GM12878 (cell line): Measurements from ENCODE around the gene PTPRM. TPM values are rescaled to one million over a fixed set of nuclear protein-coding genes. Genes with fewer than 3 reads are reported as not detected.

ENCODE experiments used
- ATAC-seq: fragments of 200-7000 bp; cut with Tn5 transposase; 3 replicates; pipeline ENCODE4 v1.9.1; 2020; ENCODE audit warnings: mild to moderate bottlenecking, moderate library complexity
- BruUV-seq: library from RNA; stranded (reverse); fragments of 400-500 nt; replicated peaks from 2 replicates; lab custom pipeline; 2021; lab: Mats Ljungman, UMichigan
- CTCF ChIA-PET: fragments of 300-600 bp; sonication (Branson Sonifier 250); formaldehyde crosslinking; extraction: SDS; loops from one replicate; lab custom pipeline; 2021; ENCODE audit warnings: inconsistent platforms; lab: Yijun Ruan, JAX
- POLR2A ChIA-PET: fragments of 350-600 bp; formaldehyde crosslinking; extraction: SDS; loops from one replicate; lab custom pipeline; 2021; ENCODE audit warnings: inconsistent platforms; lab: Charles Lee
- RAD21 ChIA-PET: fragments of 300-600 bp; sonication (Branson Sonifier 250); formaldehyde crosslinking; loops from one replicate; lab custom pipeline; 2023; ENCODE audit warnings: antibody characterized with exemption; ENCODE audit not compliant: unreplicated experiment; lab: Charles Lee
- SMC1A ChIA-PET: fragments of 300-600 bp; sonication (Branson Sonifier 250); formaldehyde crosslinking; loops from one replicate; lab custom pipeline; 2023; ENCODE audit not compliant: unreplicated experiment, uncharacterized antibody; lab: Charles Lee
- DNase-seq: peaks from one replicate; pipeline ENCODE4 v3.0.0-alpha.2; 2011; ENCODE audit warnings: low read depth, low spot score
- FAIRE-seq: peaks from 3 replicates; lab custom pipeline; 2011; peaks lifted over from hg19 to GRCh38; lab: Jason Lieb, UNC
- H2AFZ ChIP-seq: 2 replicates; pipeline ENCODE4 v1.6.0; 2011; ENCODE audit warnings: low read depth, low read length, control low read depth; ENCODE audit not compliant: control insufficient read depth
- H3K27ac ChIP-seq: 2 replicates; pipeline ENCODE4 v1.5.1; 2011; ENCODE audit warnings: control low read depth; ENCODE audit not compliant: control insufficient read depth, insufficient read depth
- H3K27me3 ChIP-seq, 2 experiments: replicated peaks in 1 of 2; 2 replicates each; pipeline versions ENCODE4 v1.6.0 to v1.6.1; 2011; ENCODE audit warnings: low read length in 1 of 2; ENCODE audit not compliant: control insufficient read depth in 2 of 2, insufficient read depth in 2 of 2
- H3K36me3 ChIP-seq, 2 experiments: 2 replicates each; pipeline ENCODE4 v1.5.1; 2011; ENCODE audit warnings: low read length in 1 of 2; ENCODE audit not compliant: control insufficient read depth in 2 of 2, insufficient read depth in 2 of 2
- H3K4me1 ChIP-seq: 2 replicates; pipeline ENCODE4 v1.6.1; 2011; ENCODE audit warnings: mild to moderate bottlenecking, low read length, moderate library complexity, mixed read lengths; ENCODE audit not compliant: control insufficient read depth, insufficient read depth
- H3K4me2 ChIP-seq: 2 replicates; pipeline ENCODE4 v1.6.0; 2011; ENCODE audit warnings: control low read depth; ENCODE audit not compliant: control insufficient read depth, insufficient read depth
- H3K4me3 ChIP-seq: fragments of 200-600 bp; sonication (generic); 2 replicates; pipeline ENCODE4 v1.5.1; 2016
- H3K79me2 ChIP-seq: 2 replicates; pipeline ENCODE4 v1.6.0; 2011; ENCODE audit warnings: low read length; ENCODE audit not compliant: control insufficient read depth, insufficient read depth
- H3K9ac ChIP-seq: 2 replicates; pipeline ENCODE4 v1.8.0; 2011; ENCODE audit warnings: low read length, control low read depth, mixed read lengths; ENCODE audit not compliant: control insufficient read depth, insufficient read depth
- H3K9me3 ChIP-seq: replicated peaks from 3 replicates; pipeline ENCODE4 v1.5.1; 2011; ENCODE audit warnings: mild to moderate bottlenecking, low read length; ENCODE audit not compliant: control insufficient read depth, insufficient read depth
- H4K20me1 ChIP-seq: 2 replicates; pipeline ENCODE4 v1.6.0; 2011; ENCODE audit not compliant: control insufficient read depth, insufficient read depth
- ASH2L ChIP-seq: fragments of 300-600, 200-600 bp; sonication (generic); IDR thresholded peaks from 2 replicates; pipeline ENCODE4 v1.6.1; 2017; ENCODE audit warnings: low read depth, mild to moderate bottlenecking, borderline replicate concordance
- CREM ChIP-seq: IDR thresholded peaks from 2 replicates; pipeline ENCODE4 v1.6.1; 2014; ENCODE audit warnings: antibody characterized with exemption, low read depth
- FOXK2 ChIP-seq: fragments of 450-650 bp; IDR thresholded peaks from 2 replicates; pipeline ENCODE4 v1.6.1; 2017; ENCODE audit warnings: mild to moderate bottlenecking, moderate library complexity
- RELA ChIP-seq: fragments of 450-650 bp; IDR thresholded peaks from 2 replicates; pipeline ENCODE4 v1.8.0; 2014; ENCODE audit warnings: borderline replicate concordance; ENCODE audit not compliant: partially characterized antibody
- RFX5 ChIP-seq: IDR thresholded peaks from 2 replicates; pipeline ENCODE4 v1.6.1; 2011; ENCODE audit warnings: low read depth, low read length, improper control_type of control experiment
- SUPT20H ChIP-seq: IDR thresholded peaks from 2 replicates; pipeline ENCODE4 v1.6.1; 2011; ENCODE audit warnings: low read depth, mild to moderate bottlenecking, low read length, moderate library complexity, borderline replicate concordance; ENCODE audit not compliant: control insufficient read depth
- ZZZ3 ChIP-seq: IDR thresholded peaks from 2 replicates; pipeline ENCODE4 v1.6.1; 2011; ENCODE audit warnings: low read depth; ENCODE audit not compliant: control insufficient read depth, insufficient read length
- WGBS: methylation state at CpG from one replicate; pipeline ENCODE4 v1.1.6; 2016; ENCODE audit warnings: low lambda C conversion rate; ENCODE audit not compliant: insufficient replicate concordance, insufficient coverage; ENCODE audit errors: missing lambda C conversion rate; 5-methylcytosine and 5-hydroxymethylcytosine counted together
- in situ Hi-C: fragments of 300-500 bp; cut with MboI; formaldehyde crosslinking; loops from 9 replicates; pipeline ENCODE4 v1.14.3; 2018; ENCODE audit warnings: mixed read lengths
- intact Hi-C: fragments of 100-400 bp; cut with micrococcal nuclease; formaldehyde crosslinking; loops from one replicate; pipeline ENCODE4 v1.14.2; 2022; ENCODE audit not compliant: unreplicated experiment
- polyA plus RNA-seq, 11 experiments: library from polyadenylated mRNA; depleted of rRNA in 4 of 11; unstranded in 6 of 11; stranded (reverse) in 5 of 11; fragments of >200 nt; fragmentation: Nextera tagmentation in 4 of 11; fragmentation: Illumina TruSeq in 1 of 11; extraction: Ambion mirVana in 4 of 11; extraction: Trizol in 1 of 11; gene quantifications; 1 replicate in 1 of 11; 2 replicates in 10 of 11; pipeline versions ENCODE4 v1.2.1 to v1.2.3, GENCODE V29; 2011 to 2016; ENCODE audit warnings: inconsistent platforms in 2 of 11, missing spikeins in 2 of 11, low read depth in 1 of 11
- total RNA-seq, 4 experiments: library from RNA; depleted of rRNA in 3 of 4; stranded (reverse); fragments of >200 nt in 3 of 4; fragmentation: Illumina TruSeq in 1 of 4; extraction: Trizol in 1 of 4; gene quantifications; 2 replicates each; pipeline versions ENCODE4 v1.2.1 to v1.2.3, GENCODE V29; 2013 to 2021

PTPRM gene
- total and polyA plus RNA-seq, 10 of the 15 experiments (the other 5 are each of a cell fraction or from before 2014, with no cell fraction given), result 0.07 to 22.6 (median 0.60) TPM

DNA sequence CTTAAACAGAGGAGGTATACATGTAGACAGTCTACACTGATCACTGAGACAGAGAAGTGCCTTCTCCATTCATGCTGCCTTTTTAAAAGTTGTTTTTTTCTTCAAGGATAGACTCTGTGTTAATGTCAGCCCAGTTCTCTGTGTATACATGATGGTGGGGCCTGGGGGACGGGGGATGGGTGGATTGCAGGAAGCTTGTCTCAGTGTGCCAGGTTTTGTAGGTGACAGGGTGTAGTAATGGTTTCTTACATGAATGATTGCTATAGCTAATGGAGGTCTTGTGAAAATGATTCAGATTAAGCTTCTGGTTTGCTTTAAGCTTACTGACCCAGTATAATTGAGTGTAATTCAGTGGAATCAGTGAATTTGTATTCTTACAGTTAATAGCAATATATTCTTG lies 423.6 kb downstream of the PTPRM start:
- H4K20me1 ChIP-seq, result no peaks in the 10 kb centered on the region
- ChIA-PET CTCF (interaction anchor here (1.0 to 1.5 kb wide), 3 partner anchors 9 to 201 kb away, joined by 3 to 4 read pairs (median 3); no protein-coding TSS in a partner anchor), POLR2A (no interaction called here), RAD21 (no interaction called here), SMC1A (interaction anchor here (1.3 to 2.0 kb wide), 2 partner anchors 10 to 27 kb away, joined by 4 to 7 read pairs; no protein-coding TSS in a partner anchor)
- intact Hi-C loops (no loop called here), in situ Hi-C loops (no loop called here)
- no peaks in the 10 kb centered on the region for H3K9me3 ChIP-seq
- H3K4me2 ChIP-seq, result no peak overlapping the region
- no TSS peak for BruUV-seq
- H3K27ac ChIP-seq, result no peak overlapping the region
- no peak overlapping the region for H3K4me3 ChIP-seq
- WGBS, result 27% methylated on average over 1 of the region's 1 CpG
- H2AFZ ChIP-seq, result no peak overlapping the region
- FAIRE-seq (no peak), ATAC-seq (no peak), DNase-seq (no peak)
- H3K9ac ChIP-seq, result no peak overlapping the region
- H3K36me3 ChIP-seq, result no peaks in the 10 kb centered on the region
- H3K27me3 ChIP-seq, result no peaks in the 10 kb centered on the region
- no peaks in the 10 kb centered on the region for H3K4me1 ChIP-seq
- TF ChIP-seq FOXK2, result no peak
- TF ChIP-seq, all 136 proteins: peak for 0
- H3K79me2 ChIP-seq, result no peaks in the 10 kb centered on the region

DNA sequence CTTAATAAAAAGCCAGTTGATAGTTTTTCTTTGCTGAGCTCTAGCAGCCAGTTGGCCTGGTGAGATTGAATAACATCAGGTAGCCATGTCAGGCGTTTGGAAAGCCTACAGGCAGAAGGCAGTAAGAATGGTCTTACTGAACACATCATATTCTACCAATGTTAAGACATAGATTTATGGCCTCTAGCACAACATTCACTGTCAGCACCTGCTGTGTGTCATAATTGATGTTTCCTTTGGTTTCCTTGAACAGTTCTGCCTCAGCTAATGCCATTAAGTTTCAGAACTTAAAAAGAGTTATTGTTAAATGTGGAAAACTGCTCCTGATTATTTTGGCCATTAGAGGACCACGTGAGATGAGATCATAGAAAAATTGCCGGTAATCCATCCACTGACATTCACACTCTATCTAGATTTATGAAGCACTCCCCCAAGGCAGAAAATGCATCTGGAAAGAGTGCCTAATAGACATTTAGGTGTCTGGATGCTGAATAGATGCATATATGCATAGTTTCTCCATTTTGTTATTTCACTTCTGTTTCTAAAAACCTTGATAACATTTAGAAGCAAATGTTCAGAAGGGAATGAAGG lies 434.7 kb downstream of the PTPRM start:
- H3K36me3 ChIP-seq, result no peaks in the 10 kb centered on the region
- no peaks in the 10 kb centered on the region for H3K79me2 ChIP-seq
- H2AFZ ChIP-seq, result no peak overlapping the region
- WGBS, result 0% methylated on average over 3 of the region's 3 CpGs
- SMC1A ChIA-PET, result interaction anchor here (1.0 kb wide), 1 partner anchor 19 kb away, joined by 3 read pairs; no protein-coding TSS in a partner anchor
- in situ Hi-C loops, result no loop called here
- POLR2A ChIA-PET, result no interaction called here
- no peak overlapping the region for H3K27ac ChIP-seq
- no peak overlapping the region for H3K4me2 ChIP-seq
- intact Hi-C loops, result no loop called here
- no peaks in the 10 kb centered on the region for H3K4me1 ChIP-seq
- ATAC-seq (no peak), DNase-seq (no peak), FAIRE-seq (no peak)
- H3K9ac ChIP-seq, result no peak overlapping the region
- no peaks in the 10 kb centered on the region for H3K27me3 ChIP-seq
- CTCF ChIA-PET, result interaction anchor here (0.7 kb wide), 1 partner anchor 476 kb away, joined by 3 read pairs; no protein-coding TSS in a partner anchor
- no peaks in the 10 kb centered on the region for H4K20me1 ChIP-seq
- H3K9me3 ChIP-seq, result no peaks in the 10 kb centered on the region
- H3K4me3 ChIP-seq, result no peak overlapping the region
- TF ChIP-seq SUPT20H (no peak), RELA (no peak), CREM (no peak), RFX5 (no peak), ZZZ3 (no peak), ASH2L (no peak)
- RAD21 ChIA-PET, result no interaction called here
- BruUV-seq, result no TSS peak
